Spleen (tissue), 7 donors: ENCODE measurements around the gene UBE2E2.

Experiments used
- POLR2A ChIP-seq, 3 donors: fragments of 450-650 bp; IDR thresholded peaks; one replicate each; pipeline ENCODE4 v1.5.1; 2017; ENCODE audit warnings: antibody characterized with exemption in 3 of 3, mild to moderate bottlenecking in 1 of 3
- TF ChIP-seq, protein P1 (sequence below), 11 experiments: fragments of 200-600 bp in 7 of 11; fragments of 450-650 bp in 4 of 11; sonication (generic) in 4 of 11; IDR thresholded peaks in 8 of 11; conservative IDR thresholded peaks in 3 of 11; 1 replicate in 7 of 11; 2 replicates in 4 of 11; pipeline versions ENCODE4 v1.4.0 to v1.8.0; 2016 to 2021; ENCODE audit warnings: antibody characterized with exemption in 11 of 11, inconsistent platforms in 4 of 11, mild to moderate bottlenecking in 1 of 11
- donor health status: DM: no; HTN: no; CAD: no; lungs with moderate emphysema.
- donor health status: DM: no; HTN: no; CAD: no.
- donor health status: DM: no; HTN: no; CAD: no.

DNA sequence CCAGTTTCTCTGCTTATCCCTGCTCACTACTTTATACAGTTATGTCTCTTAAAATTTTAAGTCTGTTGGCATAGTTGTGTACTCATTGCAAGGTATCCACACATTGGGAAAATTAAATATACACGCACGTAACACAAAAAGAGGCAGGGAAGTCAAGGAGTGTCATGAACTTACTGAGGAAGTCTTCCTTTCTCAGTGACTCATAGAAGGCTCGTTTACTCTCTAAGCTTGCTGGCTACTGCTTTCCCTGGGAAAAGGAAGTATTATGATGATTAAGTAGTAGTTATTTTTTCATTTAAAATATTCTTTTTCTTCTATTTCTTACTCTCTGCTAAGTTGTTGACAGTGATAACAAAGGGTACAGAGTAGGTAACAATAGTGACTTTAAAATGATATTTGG, 287.3 kb downstream of the UBE2E2 start:
- TF ChIP-seq, protein P1, sequence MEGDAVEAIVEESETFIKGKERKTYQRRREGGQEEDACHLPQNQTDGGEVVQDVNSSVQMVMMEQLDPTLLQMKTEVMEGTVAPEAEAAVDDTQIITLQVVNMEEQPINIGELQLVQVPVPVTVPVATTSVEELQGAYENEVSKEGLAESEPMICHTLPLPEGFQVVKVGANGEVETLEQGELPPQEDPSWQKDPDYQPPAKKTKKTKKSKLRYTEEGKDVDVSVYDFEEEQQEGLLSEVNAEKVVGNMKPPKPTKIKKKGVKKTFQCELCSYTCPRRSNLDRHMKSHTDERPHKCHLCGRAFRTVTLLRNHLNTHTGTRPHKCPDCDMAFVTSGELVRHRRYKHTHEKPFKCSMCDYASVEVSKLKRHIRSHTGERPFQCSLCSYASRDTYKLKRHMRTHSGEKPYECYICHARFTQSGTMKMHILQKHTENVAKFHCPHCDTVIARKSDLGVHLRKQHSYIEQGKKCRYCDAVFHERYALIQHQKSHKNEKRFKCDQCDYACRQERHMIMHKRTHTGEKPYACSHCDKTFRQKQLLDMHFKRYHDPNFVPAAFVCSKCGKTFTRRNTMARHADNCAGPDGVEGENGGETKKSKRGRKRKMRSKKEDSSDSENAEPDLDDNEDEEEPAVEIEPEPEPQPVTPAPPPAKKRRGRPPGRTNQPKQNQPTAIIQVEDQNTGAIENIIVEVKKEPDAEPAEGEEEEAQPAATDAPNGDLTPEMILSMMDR (IDR thresholded peaks at IDR 0.05 in 8 of 11, conservative IDR thresholded peaks at IDR 0.05 in 3 of 11), result no peak
- no peak for TF ChIP-seq POLR2A (IDR thresholded peaks at IDR 0.05)
